Astrocyte (in vitro differentiated cells and primary cell): ENCODE measurements around the gene ESRRA. TPM values are rescaled to one million over a fixed set of nuclear protein-coding genes. Genes with fewer than 3 reads are reported as not detected.

Source experiments
- DNase-seq: peaks from one replicate; pipeline ENCODE4 v3.0.0-alpha.2; 2010; ENCODE audit warnings: low read depth
- FAIRE-seq: peaks from 2 replicates; lab custom pipeline; 2011; peaks lifted over from hg19 to GRCh38; lab: Jason Lieb, UNC
- H2AFZ ChIP-seq: 2 replicates; pipeline ENCODE4 v1.6.0; 2012; ENCODE audit warnings: low read depth, low read length, inconsistent platforms
- H3K27ac ChIP-seq: 2 replicates; pipeline ENCODE4 v1.5.1; 2011; ENCODE audit warnings: low read depth, low read length, inconsistent platforms
- H3K27me3 ChIP-seq: 2 replicates; pipeline ENCODE4 v1.6.0; 2011; ENCODE audit warnings: low read length, inconsistent platforms; ENCODE audit not compliant: insufficient read depth
- H3K36me3 ChIP-seq: 2 replicates; pipeline ENCODE4 v1.5.1; 2011; ENCODE audit warnings: low read length, inconsistent platforms; ENCODE audit not compliant: insufficient read depth
- H3K4me1 ChIP-seq: 2 replicates; pipeline ENCODE4 v1.5.1; 2011; ENCODE audit warnings: low read length, inconsistent platforms; ENCODE audit not compliant: insufficient read depth
- H3K4me2 ChIP-seq: 2 replicates; pipeline ENCODE4 v1.6.0; 2012; ENCODE audit warnings: low read length, inconsistent platforms
- H3K4me3 ChIP-seq: 2 replicates; pipeline ENCODE4 v1.5.1; 2011; ENCODE audit warnings: low read depth, mild to moderate bottlenecking, low read length, inconsistent platforms; ENCODE audit not compliant: insufficient read depth
- H3K79me2 ChIP-seq: 2 replicates; pipeline ENCODE4 v1.6.0; 2012; ENCODE audit warnings: mild to moderate bottlenecking, low read length, inconsistent platforms; ENCODE audit not compliant: insufficient read depth
- H3K9ac ChIP-seq: 2 replicates; pipeline ENCODE4 v1.6.0; 2012; ENCODE audit warnings: mild to moderate bottlenecking, low read length, inconsistent platforms
- H3K9me3 ChIP-seq: 2 replicates; pipeline ENCODE4 v1.5.1; 2012; ENCODE audit warnings: low read depth, mild to moderate bottlenecking, low read length, inconsistent platforms; ENCODE audit not compliant: insufficient read depth
- H4K20me1 ChIP-seq: 2 replicates; pipeline ENCODE4 v1.6.0; 2012; ENCODE audit warnings: low read length, inconsistent platforms; ENCODE audit not compliant: insufficient read depth
- H3K27ac Mint-ChIP-seq: one replicate; pipeline ENCODE4 v1.8.0; 2021; ENCODE audit warnings: mild to moderate bottlenecking, mixed read lengths; ENCODE audit not compliant: unreplicated experiment
- H3K27me3 Mint-ChIP-seq: one replicate; pipeline ENCODE4 v1.8.0; 2021; ENCODE audit warnings: low read depth, mixed read lengths; ENCODE audit not compliant: unreplicated experiment
- H3K36me3 Mint-ChIP-seq: one replicate; pipeline ENCODE4 v1.8.0; 2021; ENCODE audit warnings: low read depth, mixed read lengths; ENCODE audit not compliant: unreplicated experiment
- H3K4me1 Mint-ChIP-seq: one replicate; pipeline ENCODE4 v1.8.0; 2021; ENCODE audit warnings: low read depth, mixed read lengths; ENCODE audit not compliant: unreplicated experiment
- H3K4me3 Mint-ChIP-seq: one replicate; pipeline ENCODE4 v1.8.0; 2021; ENCODE audit warnings: mild to moderate bottlenecking, moderate library complexity, mixed read lengths; ENCODE audit not compliant: unreplicated experiment
- H3K9me3 Mint-ChIP-seq: one replicate; pipeline ENCODE4 v1.8.0; 2021; ENCODE audit warnings: mild to moderate bottlenecking, mixed read lengths; ENCODE audit not compliant: unreplicated experiment
- CTCF ChIP-seq: IDR thresholded peaks from 2 replicates; pipeline ENCODE4 v1.5.1; 2011; ENCODE audit warnings: low read depth, mild to moderate bottlenecking, inconsistent platforms, low read length, moderate library complexity; ENCODE audit not compliant: insufficient read depth
- EZH2 ChIP-seq: IDR thresholded peaks from 2 replicates; pipeline ENCODE4 v1.6.1; 2012; ENCODE audit warnings: mild to moderate bottlenecking, low read length, inconsistent platforms; ENCODE audit not compliant: insufficient read depth
- total RNA-seq: library from RNA; stranded (reverse); gene quantifications from 2 replicates; pipeline ENCODE4 v1.2.1, GENCODE V29; 2021

Gene ESRRA
- total RNA-seq, 1 donor from 2014 or later = 26.3 TPM

- Mint-ChIP-seq H3K27ac (peak overlapping the region; percentile 7), H3K4me1 (no peaks in the 10 kb centered on the region)
- H3K4me3 ChIP-seq = no peak overlapping the region
Measured at GRCh38 chr11:64341429-64341828, 36.1 kb downstream of the ESRRA start.

GRCh38 chr11:64341851-64342791, 36.8 kb downstream of the ESRRA start:
- peaks cover 8% of the 10 kb centered on the region for H3K4me1 ChIP-seq
- Mint-ChIP-seq H3K4me3 (no peak overlapping the region), H3K36me3 (no peaks in the 10 kb centered on the region), H3K27me3 (peaks cover 20% of the 10 kb centered on the region), H3K9me3 (no peaks in the 10 kb centered on the region), H3K4me1 (no peaks in the 10 kb centered on the region), H3K27ac (no peak overlapping the region)
- H3K4me3 ChIP-seq = no peak overlapping the region
- peak overlapping the region; percentile 96 for H2AFZ ChIP-seq
- no peak overlapping the region for H3K27ac ChIP-seq
- TF ChIP-seq CTCF (no peak), EZH2 (no peak)
- no peaks in the 10 kb centered on the region for H3K79me2 ChIP-seq
- H3K9me3 ChIP-seq = no peaks in the 10 kb centered on the region
- no peaks in the 10 kb centered on the region for H4K20me1 ChIP-seq
- DNase-seq (peak; percentile 61), FAIRE-seq (no peak)
- H3K36me3 ChIP-seq = no peaks in the 10 kb centered on the region
- H3K4me2 ChIP-seq = peak overlapping the region; percentile 80
- peak overlapping the region; percentile 69 for H3K9ac ChIP-seq
- H3K27me3 ChIP-seq = no peaks in the 10 kb centered on the region

More at GRCh38 chr11:64341429-64341828, 36.1 kb downstream of the ESRRA start:
- H3K9me3 Mint-ChIP-seq = no peaks in the 10 kb centered on the region
- H3K36me3 ChIP-seq = no peaks in the 10 kb centered on the region
- H4K20me1 ChIP-seq = no peaks in the 10 kb centered on the region
- H3K4me1 ChIP-seq = peaks cover 8% of the 10 kb centered on the region
- H3K4me3 Mint-ChIP-seq = no peak overlapping the region
- no peaks in the 10 kb centered on the region for H3K27me3 ChIP-seq
- H3K9me3 ChIP-seq = no peaks in the 10 kb centered on the region
- H3K27me3 Mint-ChIP-seq = peaks cover 19% of the 10 kb centered on the region
- no peak for TF ChIP-seq CTCF
- TF ChIP-seq EZH2 = no peak
- H3K9ac ChIP-seq = no peak overlapping the region
- H3K4me2 ChIP-seq = no peak overlapping the region
- no peaks in the 10 kb centered on the region for H3K36me3 Mint-ChIP-seq
- H2AFZ ChIP-seq = no peak overlapping the region
- no peak for FAIRE-seq
- no peaks in the 10 kb centered on the region for H3K79me2 ChIP-seq
- H3K27ac ChIP-seq = no peak overlapping the region
- DNase-seq = no peak
